ENCODE measurements around the gene OBSCN. TPM values are rescaled to one million over a fixed set of nuclear protein-coding genes. Genes with fewer than 3 reads are reported as not detected.
A peak's percentile ranks its signal among the peaks of the same experiment; 100 is the strongest.

The OBSCN gene
- total RNA-seq, 1 donor from 2014 or later: 7.6 TPM

GRCh38 chr1:228304766-228305395 lies 97.0 kb downstream of the OBSCN start:
- DNase-seq (ENCODE audit: low read depth): no peak
- Histone ChIP-seq H3K27me3 (ENCODE audit: control insufficient read depth, insufficient read depth, low read length) (no peaks in the 10 kb centered on the region), H3K36me3 (ENCODE audit: control insufficient read depth, insufficient read depth, low read length) (no peaks in the 10 kb centered on the region), H3K4me3 (ENCODE audit: low read depth, low read length) (no peak overlapping the region)
- no peak for TF ChIP-seq CTCF (IDR thresholded peaks at IDR 0.05; ENCODE audit: insufficient read depth, low read length, severe bottlenecking)
- peak; percentile 28 for FAIRE-seq

GRCh38 chr1:228305721-228306152 lies 97.9 kb downstream of the OBSCN start:
- H3K27me3 ChIP-seq (ENCODE audit: control insufficient read depth, insufficient read depth, low read length): no peaks in the 10 kb centered on the region
- no peak for TF ChIP-seq CTCF (IDR thresholded peaks at IDR 0.05; ENCODE audit: insufficient read depth, low read length, severe bottlenecking)
- H3K36me3 ChIP-seq (ENCODE audit: control insufficient read depth, insufficient read depth, low read length): no peaks in the 10 kb centered on the region
- FAIRE-seq: no peak
- no peak for DNase-seq (ENCODE audit: low read depth)
- no peak overlapping the region for H3K4me3 ChIP-seq (ENCODE audit: low read depth, low read length)

GRCh38 chr1:228306275-228307217 lies 98.7 kb downstream of the OBSCN start:
- H3K27me3 ChIP-seq (ENCODE audit: control insufficient read depth, insufficient read depth, low read length): no peaks in the 10 kb centered on the region
- H3K36me3 ChIP-seq (ENCODE audit: control insufficient read depth, insufficient read depth, low read length): no peaks in the 10 kb centered on the region
- DNase-seq (ENCODE audit: low read depth) (no peak), FAIRE-seq (no peak)
- TF ChIP-seq CTCF (IDR thresholded peaks at IDR 0.05; ENCODE audit: insufficient read depth, low read length, severe bottlenecking): no peak
- no peak overlapping the region for H3K4me3 ChIP-seq (ENCODE audit: low read depth, low read length)

GRCh38 chr1:228307218-228308023 lies 99.6 kb downstream of the OBSCN start:
- TF ChIP-seq CTCF (IDR thresholded peaks at IDR 0.05; ENCODE audit: insufficient read depth, low read length, severe bottlenecking): no peak
- Histone ChIP-seq H3K27me3 (ENCODE audit: control insufficient read depth, insufficient read depth, low read length) (no peaks in the 10 kb centered on the region), H3K4me3 (ENCODE audit: low read depth, low read length) (no peak overlapping the region), H3K36me3 (ENCODE audit: control insufficient read depth, insufficient read depth, low read length) (no peaks in the 10 kb centered on the region)
- FAIRE-seq (no peak), DNase-seq (ENCODE audit: low read depth) (no peak)

- DNase-seq (ENCODE audit: low read depth): no peak
- no peaks in the 10 kb centered on the region for H3K36me3 ChIP-seq (ENCODE audit: control insufficient read depth, insufficient read depth, low read length)
- no peak for FAIRE-seq
- H3K27me3 ChIP-seq (ENCODE audit: control insufficient read depth, insufficient read depth, low read length): no peaks in the 10 kb centered on the region
- no peak overlapping the region for H3K4me3 ChIP-seq (ENCODE audit: low read depth, low read length)
- TF ChIP-seq CTCF (IDR thresholded peaks at IDR 0.05; ENCODE audit: insufficient read depth, low read length, severe bottlenecking): no peak
Measured at GRCh38 chr1:228308085-228308601, 100.3 kb downstream of the OBSCN start.
